Endodermal cell (in vitro differentiated cells): ENCODE results near the gene CCDC83. TPM values are rescaled to one million over a fixed set of nuclear protein-coding genes. Genes with fewer than 3 reads are reported as not detected.
"Not testable (repeated sequence)": the region's sequence is repeated elsewhere in the genome, so short reads cannot be mapped to it uniquely, and the experiment has no call there.

Experiments
- DNase-seq: peaks from one replicate; pipeline ENCODE4 v3.0.0-alpha.2; 2017
- H3K27ac ChIP-seq: 2 replicates; pipeline ENCODE4 v1.5.1; 2013; ENCODE audit warnings: mild to moderate bottlenecking, low read depth, low read length, moderate library complexity
- H3K27me3 ChIP-seq: 2 replicates; pipeline ENCODE4 v1.6.1; 2013; ENCODE audit warnings: mild to moderate bottlenecking, low read length, moderate library complexity; ENCODE audit not compliant: insufficient read depth, control insufficient read depth, poor library complexity, severe bottlenecking
- H3K36me3 ChIP-seq: 2 replicates; pipeline ENCODE4 v1.7.0; 2013; ENCODE audit warnings: mild to moderate bottlenecking, low read length, moderate library complexity; ENCODE audit not compliant: control insufficient read depth, insufficient read depth
- H3K4me1 ChIP-seq: one replicate; pipeline ENCODE4 v1.7.0; 2013; ENCODE audit warnings: low read length; ENCODE audit not compliant: control insufficient read depth, insufficient read depth
- H3K4me3 ChIP-seq: 2 replicates; pipeline ENCODE4 v1.5.1; 2013; ENCODE audit warnings: mild to moderate bottlenecking, low read length, moderate library complexity
- H3K9ac ChIP-seq: 2 replicates; pipeline ENCODE4 v1.6.1; 2013; ENCODE audit warnings: mild to moderate bottlenecking, low read length, moderate library complexity; ENCODE audit not compliant: poor library complexity, severe bottlenecking; ENCODE audit errors: extremely low read depth
- H3K9me3 ChIP-seq: 2 replicates; pipeline ENCODE4 v1.6.1; 2013; ENCODE audit warnings: mild to moderate bottlenecking, low read length, moderate library complexity; ENCODE audit not compliant: control insufficient read depth
- H3K27ac Mint-ChIP-seq: 2 replicates; pipeline ENCODE4 v1.8.0; 2020; ENCODE audit warnings: mixed read lengths
- H3K27me3 Mint-ChIP-seq: 2 replicates; pipeline ENCODE4 v1.8.0; 2021; ENCODE audit warnings: mild to moderate bottlenecking, mixed read lengths; ENCODE audit not compliant: insufficient read depth
- H3K36me3 Mint-ChIP-seq: 2 replicates; pipeline ENCODE4 v1.8.0; 2020; ENCODE audit warnings: low read depth, mixed read lengths
- H3K4me1 Mint-ChIP-seq: 2 replicates; pipeline ENCODE4 v1.8.0; 2020; ENCODE audit warnings: mixed read lengths
- H3K4me3 Mint-ChIP-seq: 2 replicates; pipeline ENCODE4 v1.8.0; 2020; ENCODE audit warnings: mild to moderate bottlenecking, moderate library complexity, mixed read lengths
- H3K9me3 Mint-ChIP-seq: 2 replicates; pipeline ENCODE4 v1.8.0; 2020; ENCODE audit warnings: mild to moderate bottlenecking, mixed read lengths
- WGBS, 2 experiments: methylation state at CpG; one replicate each; pipeline versions ENCODE4 v1.1.5 to v1.1.7; 2013; ENCODE audit warnings: missing lambda C conversion rate in 2 of 2, mixed read lengths in 1 of 2; ENCODE audit not compliant: insufficient coverage in 1 of 2, insufficient read length in 1 of 2; 5-methylcytosine and 5-hydroxymethylcytosine counted together
- total RNA-seq, 2 donors: library from RNA; stranded (reverse); fragmentation: NEBNext Ultra II Directional in 1 of 2; extraction: Animal tissue kit (Norgen Biotek cat#: 25700) in 1 of 2; gene quantifications; 2 replicates in 1 of 2; 3 replicates in 1 of 2; pipeline ENCODE4 v1.2.1, GENCODE V29; 2021
- TF ChIP-seq, protein P1 (sequence below): fragments of 200-600 bp; sonication (generic); conservative IDR thresholded peaks from 2 replicates; pipeline ENCODE4 v1.5.0; 2021; ENCODE audit warnings: antibody characterized with exemption, mild to moderate bottlenecking

The CCDC83 gene
- total RNA-seq, 2 donors from 2014 or later = not detected

DNA sequence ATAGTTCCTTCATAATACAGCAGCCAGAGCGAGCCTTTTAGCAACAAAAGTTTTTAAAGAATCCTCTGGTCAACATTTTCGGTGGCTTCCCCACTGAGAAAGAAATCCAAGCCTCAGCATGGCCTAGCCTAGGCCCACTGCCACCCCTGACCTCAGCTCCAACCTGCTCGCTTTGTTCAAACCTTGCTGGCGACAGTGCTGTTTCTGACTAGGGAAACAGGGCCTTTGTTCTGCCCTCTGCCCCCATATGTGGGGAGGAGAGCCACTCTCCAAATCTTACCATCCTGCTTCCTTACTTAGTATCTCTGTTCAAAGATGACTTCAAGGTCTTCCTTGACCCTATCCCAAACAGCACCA, 95.8 kb downstream of the CCDC83 start:
- H3K4me3 Mint-ChIP-seq = no peak overlapping the region

DNA sequence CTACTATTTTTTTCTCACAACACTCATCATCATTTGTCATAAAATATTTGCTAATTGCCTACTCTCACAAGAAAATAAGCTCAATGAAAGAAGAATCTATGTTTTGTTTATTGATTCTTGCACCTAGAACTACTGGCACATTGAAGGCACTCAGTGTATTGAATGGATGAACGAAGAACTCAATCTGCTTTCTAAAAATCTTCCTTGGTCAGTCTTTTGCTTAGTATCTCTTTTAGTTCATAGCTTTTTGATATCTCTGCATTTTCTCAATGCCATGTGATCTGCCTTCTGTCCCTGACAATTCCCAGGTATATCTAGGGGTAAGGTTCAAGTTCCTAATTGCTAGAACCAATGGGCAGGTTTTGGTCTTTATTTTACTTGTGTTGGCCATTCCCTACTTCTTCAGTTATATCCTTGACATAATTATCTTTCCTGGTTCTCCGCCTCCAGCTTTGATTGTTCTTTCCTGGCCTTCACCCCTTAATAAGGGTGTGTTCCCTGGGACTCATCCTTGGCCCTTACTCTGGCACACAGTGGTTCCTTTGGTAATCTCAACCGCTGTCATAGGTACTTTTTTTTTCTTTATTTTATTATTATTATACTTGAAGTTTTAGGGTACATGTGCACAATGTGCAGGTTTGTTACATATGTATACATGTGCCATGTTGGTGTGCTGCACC, 96.4 kb downstream of the CCDC83 start:
- Mint-ChIP-seq H3K4me1 (no peaks in the 10 kb centered on the region), H3K36me3 (peaks cover 25% of the 10 kb centered on the region), H3K27me3 (no peaks in the 10 kb centered on the region), H3K27ac (no peak overlapping the region), H3K9me3 (peaks cover 3% of the 10 kb centered on the region), H3K4me3 (no peak overlapping the region)
- Histone ChIP-seq H3K9me3 (peaks cover 14% of the 10 kb centered on the region), H3K4me3 (no peak overlapping the region), H3K9ac (no peak overlapping the region), H3K4me1 (no peaks in the 10 kb centered on the region), H3K36me3 (peaks cover 35% of the 10 kb centered on the region), H3K27ac (no peak overlapping the region), H3K27me3 (no peaks in the 10 kb centered on the region)
- 98% methylated on average over 2 of the region's 3 CpGs; no CpG with 5 or more reads in 1 of the 2 experiments for WGBS, 2 experiments
- DNase-seq = no peak
- TF ChIP-seq, protein P1, sequence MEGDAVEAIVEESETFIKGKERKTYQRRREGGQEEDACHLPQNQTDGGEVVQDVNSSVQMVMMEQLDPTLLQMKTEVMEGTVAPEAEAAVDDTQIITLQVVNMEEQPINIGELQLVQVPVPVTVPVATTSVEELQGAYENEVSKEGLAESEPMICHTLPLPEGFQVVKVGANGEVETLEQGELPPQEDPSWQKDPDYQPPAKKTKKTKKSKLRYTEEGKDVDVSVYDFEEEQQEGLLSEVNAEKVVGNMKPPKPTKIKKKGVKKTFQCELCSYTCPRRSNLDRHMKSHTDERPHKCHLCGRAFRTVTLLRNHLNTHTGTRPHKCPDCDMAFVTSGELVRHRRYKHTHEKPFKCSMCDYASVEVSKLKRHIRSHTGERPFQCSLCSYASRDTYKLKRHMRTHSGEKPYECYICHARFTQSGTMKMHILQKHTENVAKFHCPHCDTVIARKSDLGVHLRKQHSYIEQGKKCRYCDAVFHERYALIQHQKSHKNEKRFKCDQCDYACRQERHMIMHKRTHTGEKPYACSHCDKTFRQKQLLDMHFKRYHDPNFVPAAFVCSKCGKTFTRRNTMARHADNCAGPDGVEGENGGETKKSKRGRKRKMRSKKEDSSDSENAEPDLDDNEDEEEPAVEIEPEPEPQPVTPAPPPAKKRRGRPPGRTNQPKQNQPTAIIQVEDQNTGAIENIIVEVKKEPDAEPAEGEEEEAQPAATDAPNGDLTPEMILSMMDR = no peak

More for the DNA sequence above, 95.8 kb downstream of the CCDC83 start:
- WGBS, 2 experiments = 86 to 89% methylated on average over 1 to 4 of the region's 4 CpGs
- no peak overlapping the region for H3K4me3 ChIP-seq
- Mint-ChIP-seq H3K36me3 (peaks cover 20% of the 10 kb centered on the region), H3K27ac (no peak overlapping the region), H3K27me3 (no peaks in the 10 kb centered on the region), H3K9me3 (peaks cover 3% of the 10 kb centered on the region), H3K4me1 (no peaks in the 10 kb centered on the region)
- TF ChIP-seq, protein P1 = no peak
- peaks cover 30% of the 10 kb centered on the region for H3K36me3 ChIP-seq
- H3K4me1 ChIP-seq = no peaks in the 10 kb centered on the region
- no peak overlapping the region for H3K27ac ChIP-seq
- no peak overlapping the region for H3K9ac ChIP-seq
- no peaks in the 10 kb centered on the region for H3K27me3 ChIP-seq
- no peak for DNase-seq
- peaks cover 14% of the 10 kb centered on the region for H3K9me3 ChIP-seq

DNA sequence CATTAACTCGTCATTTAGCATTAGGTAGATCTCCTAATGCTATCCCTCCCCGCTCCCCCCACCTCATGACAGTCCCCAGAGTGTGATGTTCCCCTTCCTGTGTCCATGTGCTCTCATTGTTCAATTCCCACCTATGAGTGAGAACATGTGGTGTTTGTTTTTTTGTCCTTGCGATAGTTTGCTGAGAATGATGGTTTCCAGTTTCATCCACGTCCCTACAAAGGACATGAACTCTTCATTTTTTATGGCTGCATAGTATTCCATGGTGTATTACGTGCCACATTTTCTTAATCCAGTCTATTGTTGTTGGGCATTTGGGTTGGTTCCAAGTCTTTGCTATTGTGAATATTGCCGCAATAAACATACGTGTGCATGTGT, 96.9 kb downstream of the CCDC83 start:
- H3K4me3 Mint-ChIP-seq, H3K9ac ChIP-seq, H3K9me3 Mint-ChIP-seq, H3K27ac ChIP-seq, H3K4me3 ChIP-seq, H3K4me1 ChIP-seq, H3K27me3 ChIP-seq, H3K4me1 Mint-ChIP-seq, H3K27ac Mint-ChIP-seq, H3K27me3 Mint-ChIP-seq, DNase-seq: not testable (repeated sequence)
- peaks cover 14% of the 10 kb centered on the region for H3K9me3 ChIP-seq
- 89 to 95% methylated on average over 3 to 5 of the region's 7 CpGs for WGBS, 2 experiments
- H3K36me3 Mint-ChIP-seq = peaks cover 30% of the 10 kb centered on the region
- peaks cover 40% of the 10 kb centered on the region for H3K36me3 ChIP-seq
